HFFc6 (cell line): ENCODE measurements around the gene FGF3. TPM values are rescaled to one million over a fixed set of nuclear protein-coding genes. Genes with fewer than 3 reads are reported as not detected.
A peak's percentile ranks its signal among the peaks of the same experiment; 100 is the strongest.

Source experiments
- DNase-seq: peaks from one replicate; pipeline ENCODE4 v3.0.0-alpha.2; 2018
- H3K27ac Mint-ChIP-seq: 2 replicates; pipeline ENCODE4 v1.8.0; 2020; ENCODE audit warnings: mild to moderate bottlenecking, mixed read lengths
- H3K27me3 Mint-ChIP-seq: 2 replicates; pipeline ENCODE4 v1.8.0; 2021; ENCODE audit warnings: mild to moderate bottlenecking, moderate library complexity, mixed read lengths; ENCODE audit not compliant: insufficient read depth
- H3K36me3 Mint-ChIP-seq: 2 replicates; pipeline ENCODE4 v1.8.0; 2021; ENCODE audit warnings: low read depth, mixed read lengths
- H3K4me1 Mint-ChIP-seq: 2 replicates; pipeline ENCODE4 v1.8.0; 2020; ENCODE audit warnings: low read depth, mixed read lengths
- H3K4me3 Mint-ChIP-seq: 2 replicates; pipeline ENCODE4 v1.8.0; 2020; ENCODE audit warnings: mild to moderate bottlenecking, moderate library complexity, mixed read lengths
- H3K9me3 Mint-ChIP-seq: 2 replicates; pipeline ENCODE4 v1.8.0; 2020; ENCODE audit warnings: mild to moderate bottlenecking, mixed read lengths
- total RNA-seq, 6 experiments: library from RNA; stranded (reverse); fragmentation: NEBNext Ultra II Directional; extraction: Animal tissue kit (Norgen Biotek cat#: 25700); gene quantifications; 2 replicates in 1 of 6; 3 replicates in 5 of 6; pipeline ENCODE4 v1.2.3, GENCODE V29; 2021
- TF ChIP-seq, protein P1 (sequence below): fragments of 200-600 bp; sonication (generic); IDR thresholded peaks from 2 replicates; pipeline ENCODE4 v1.5.0; 2021; ENCODE audit warnings: antibody characterized with exemption, mild to moderate bottlenecking

FGF3 gene
- total RNA-seq, 6 experiments from 2014 or later = not detected

DNA sequence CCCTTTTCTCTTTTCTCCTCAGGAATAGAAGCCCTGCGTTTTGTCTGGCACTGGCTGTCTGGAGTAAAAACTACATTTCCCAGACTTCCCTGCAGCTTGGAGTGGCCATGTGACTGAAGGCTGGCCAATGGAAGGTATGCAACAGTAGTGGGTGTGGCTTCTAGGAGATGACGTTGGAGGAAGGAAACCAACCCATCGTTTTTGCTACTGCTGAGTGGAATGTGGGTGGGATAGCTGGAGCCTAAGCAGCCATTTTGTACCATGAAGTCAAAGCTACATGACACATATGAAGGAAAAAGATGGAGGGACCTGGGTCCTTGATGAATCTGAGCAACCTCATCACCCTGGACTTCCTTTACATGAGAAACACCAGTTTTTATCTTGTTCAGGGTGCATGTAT, 19.6 kb downstream of the FGF3 start:
- Mint-ChIP-seq H3K4me3 (no peak overlapping the region), H3K4me1 (no peaks in the 10 kb centered on the region), H3K27ac (no peak overlapping the region), H3K9me3 (peaks cover 4% of the 10 kb centered on the region), H3K36me3 (no peaks in the 10 kb centered on the region), H3K27me3 (peaks cover 12% of the 10 kb centered on the region)
- TF ChIP-seq, protein P1, sequence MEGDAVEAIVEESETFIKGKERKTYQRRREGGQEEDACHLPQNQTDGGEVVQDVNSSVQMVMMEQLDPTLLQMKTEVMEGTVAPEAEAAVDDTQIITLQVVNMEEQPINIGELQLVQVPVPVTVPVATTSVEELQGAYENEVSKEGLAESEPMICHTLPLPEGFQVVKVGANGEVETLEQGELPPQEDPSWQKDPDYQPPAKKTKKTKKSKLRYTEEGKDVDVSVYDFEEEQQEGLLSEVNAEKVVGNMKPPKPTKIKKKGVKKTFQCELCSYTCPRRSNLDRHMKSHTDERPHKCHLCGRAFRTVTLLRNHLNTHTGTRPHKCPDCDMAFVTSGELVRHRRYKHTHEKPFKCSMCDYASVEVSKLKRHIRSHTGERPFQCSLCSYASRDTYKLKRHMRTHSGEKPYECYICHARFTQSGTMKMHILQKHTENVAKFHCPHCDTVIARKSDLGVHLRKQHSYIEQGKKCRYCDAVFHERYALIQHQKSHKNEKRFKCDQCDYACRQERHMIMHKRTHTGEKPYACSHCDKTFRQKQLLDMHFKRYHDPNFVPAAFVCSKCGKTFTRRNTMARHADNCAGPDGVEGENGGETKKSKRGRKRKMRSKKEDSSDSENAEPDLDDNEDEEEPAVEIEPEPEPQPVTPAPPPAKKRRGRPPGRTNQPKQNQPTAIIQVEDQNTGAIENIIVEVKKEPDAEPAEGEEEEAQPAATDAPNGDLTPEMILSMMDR = no peak
- peak; percentile 48 for DNase-seq

DNA sequence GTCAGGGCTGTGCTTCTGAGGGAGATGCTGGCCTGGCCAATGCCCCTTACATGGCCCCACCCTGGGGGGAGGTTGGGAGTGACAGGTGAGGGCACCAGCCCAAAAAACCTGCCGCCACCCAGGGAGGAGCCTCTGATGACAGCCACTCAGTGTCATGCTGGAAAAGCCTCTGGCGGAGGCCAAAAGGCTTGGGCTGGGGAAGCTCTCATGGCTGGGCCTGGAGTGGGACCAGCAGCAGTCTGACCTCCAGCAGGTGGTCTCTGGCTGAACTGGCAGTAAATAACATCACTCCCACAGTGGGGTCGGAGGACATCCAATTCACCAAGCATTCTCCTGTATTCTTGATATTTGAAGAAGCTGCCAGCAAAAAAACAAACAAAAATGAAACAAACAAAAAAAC, 20.1 kb downstream of the FGF3 start:
- Mint-ChIP-seq H3K27me3 (peaks cover 12% of the 10 kb centered on the region), H3K27ac (no peak overlapping the region), H3K9me3 (peaks cover 4% of the 10 kb centered on the region), H3K4me3 (no peak overlapping the region), H3K4me1 (no peaks in the 10 kb centered on the region), H3K36me3 (no peaks in the 10 kb centered on the region)
- no peak for DNase-seq
- TF ChIP-seq, protein P1 = no peak

DNA sequence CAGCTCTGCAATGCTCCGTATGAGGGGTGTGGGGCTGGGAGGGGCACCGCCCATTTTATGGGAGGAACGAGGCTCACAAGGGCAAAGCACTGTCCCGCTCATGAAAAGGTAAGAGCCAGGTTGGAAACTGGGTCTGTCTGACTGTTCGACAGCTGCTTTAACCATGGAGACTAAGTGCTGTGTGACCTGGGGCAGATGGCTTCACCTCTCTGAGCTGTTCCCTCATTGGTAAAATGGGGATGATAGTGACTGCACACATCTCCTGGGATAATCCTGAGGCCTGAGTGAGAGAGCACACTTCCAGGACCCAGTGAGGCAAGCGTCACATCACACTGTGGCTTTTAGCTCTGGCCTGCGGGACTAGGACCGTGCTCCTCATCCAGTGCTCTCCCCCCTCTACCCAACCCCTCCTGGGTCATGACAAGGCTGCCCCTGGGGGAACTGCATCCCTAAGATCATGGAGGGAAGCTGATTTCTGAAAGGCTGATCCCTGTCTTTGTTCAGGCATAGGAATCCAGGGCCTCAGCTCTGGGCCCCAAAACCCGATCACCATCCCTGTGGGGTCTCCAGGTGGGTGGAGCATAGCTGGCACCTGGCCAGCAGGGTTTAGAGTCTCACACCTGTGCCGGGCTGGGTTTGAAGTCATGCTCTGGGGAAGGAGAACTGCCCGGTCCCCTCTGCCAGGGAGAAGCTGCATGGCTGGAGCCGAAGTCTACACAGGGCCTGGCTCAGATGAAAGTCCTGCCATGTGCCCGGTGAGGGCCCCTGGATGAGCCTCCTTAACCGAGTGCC, 21.3 kb downstream of the FGF3 start:
- Mint-ChIP-seq H3K27me3 (peaks cover 14% of the 10 kb centered on the region), H3K4me1 (no peaks in the 10 kb centered on the region), H3K9me3 (peaks cover 4% of the 10 kb centered on the region), H3K36me3 (no peaks in the 10 kb centered on the region), H3K4me3 (no peak overlapping the region), H3K27ac (no peak overlapping the region)
- DNase-seq = no peak
- TF ChIP-seq, protein P1 = no peak

DNA sequence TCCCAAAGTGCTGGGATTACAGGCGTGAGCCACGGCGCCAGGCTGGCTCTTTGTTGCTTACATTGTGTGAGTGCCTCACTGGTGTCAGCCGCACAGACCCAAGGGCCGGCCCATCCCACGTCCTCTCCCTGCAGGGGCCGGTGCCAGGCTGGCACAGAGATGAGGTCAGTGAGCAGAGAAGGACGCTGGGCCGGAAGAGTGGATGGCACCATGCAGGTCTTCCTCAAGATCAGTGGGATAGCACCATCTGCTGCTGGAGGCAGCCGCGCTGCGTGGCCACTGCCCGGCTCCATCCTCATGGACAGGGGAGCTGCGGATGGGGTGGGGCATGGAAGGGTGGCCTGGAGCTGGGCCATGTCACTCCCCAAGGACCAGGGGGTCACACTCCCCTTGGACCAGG, 22.1 kb downstream of the FGF3 start:
- Mint-ChIP-seq H3K4me1 (no peaks in the 10 kb centered on the region), H3K27ac (no peak overlapping the region), H3K27me3 (peaks cover 18% of the 10 kb centered on the region), H3K36me3 (no peaks in the 10 kb centered on the region), H3K4me3 (no peak overlapping the region), H3K9me3 (peaks cover 4% of the 10 kb centered on the region)
- DNase-seq = no peak
- TF ChIP-seq, protein P1 = no peak; the same call in 1 of the 2 replicates

DNA sequence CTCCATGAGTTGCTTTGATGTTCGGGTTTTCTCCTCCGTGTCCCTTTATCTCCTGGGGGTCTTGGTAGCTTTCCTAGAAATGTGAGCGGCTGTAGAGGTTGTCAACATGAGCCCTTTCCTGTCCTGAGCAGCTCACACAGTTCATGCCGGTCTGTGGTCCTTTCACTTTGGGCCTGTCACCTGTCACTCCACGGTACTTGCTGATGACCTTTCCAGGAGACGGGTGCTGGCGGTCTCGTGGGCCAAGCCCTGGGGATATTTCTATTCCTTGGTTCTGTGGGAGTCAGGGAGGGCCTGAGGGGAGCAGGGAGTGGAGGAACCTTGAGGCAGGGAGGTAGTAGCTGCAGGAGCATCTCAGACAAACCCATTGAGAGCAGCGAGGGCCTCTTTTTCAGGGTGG, 23.2 kb downstream of the FGF3 start:
- Mint-ChIP-seq H3K36me3 (no peaks in the 10 kb centered on the region), H3K27me3 (peaks cover 23% of the 10 kb centered on the region), H3K9me3 (peaks cover 4% of the 10 kb centered on the region), H3K27ac (no peak overlapping the region), H3K4me1 (peaks cover 6% of the 10 kb centered on the region; the same call in 1 of the 2 replicates), H3K4me3 (no peak overlapping the region)
- TF ChIP-seq, protein P1 = no peak
- no peak for DNase-seq
